Fibroblast of mammary gland (primary cell): ENCODE results near the gene PDE4A.

Experiments used
- DNase-seq: peaks from one replicate; pipeline ENCODE4 v3.0.0-alpha.2; 2010; ENCODE audit warnings: low read depth
- H3K4me3 ChIP-seq: 2 replicates; pipeline ENCODE4 v1.5.1; 2011; ENCODE audit warnings: low read depth, mild to moderate bottlenecking, low read length, moderate library complexity; ENCODE audit not compliant: control insufficient read depth
- TF ChIP-seq, protein P1 (sequence below): conservative IDR thresholded peaks from 2 replicates; pipeline ENCODE4 v1.5.1; 2011; ENCODE audit warnings: low read depth, low read length, inconsistent platforms; ENCODE audit not compliant: control insufficient read depth, insufficient read depth

PDE4A gene

DNA sequence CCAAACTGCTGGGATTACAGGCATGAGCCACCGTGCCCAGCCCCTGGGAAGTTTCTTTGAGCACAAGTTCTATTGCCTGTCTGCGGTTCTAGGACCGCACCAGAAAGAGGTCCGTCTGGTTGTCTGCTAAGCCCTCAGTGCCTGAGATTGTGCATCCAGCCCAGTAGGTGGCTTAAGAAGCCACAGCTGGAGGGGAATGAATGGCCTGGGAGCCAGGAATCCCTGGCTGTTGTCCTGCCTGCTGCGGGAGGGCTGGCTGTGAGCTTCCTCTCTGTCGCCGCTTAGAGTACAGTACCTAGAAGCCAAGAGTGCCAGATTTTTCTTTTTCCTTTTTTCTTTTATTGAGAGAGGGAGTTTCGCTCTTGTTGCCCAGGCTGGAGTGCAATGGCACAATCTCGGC, 35.8 kb upstream of the PDE4A start:
- TF ChIP-seq, protein P1, sequence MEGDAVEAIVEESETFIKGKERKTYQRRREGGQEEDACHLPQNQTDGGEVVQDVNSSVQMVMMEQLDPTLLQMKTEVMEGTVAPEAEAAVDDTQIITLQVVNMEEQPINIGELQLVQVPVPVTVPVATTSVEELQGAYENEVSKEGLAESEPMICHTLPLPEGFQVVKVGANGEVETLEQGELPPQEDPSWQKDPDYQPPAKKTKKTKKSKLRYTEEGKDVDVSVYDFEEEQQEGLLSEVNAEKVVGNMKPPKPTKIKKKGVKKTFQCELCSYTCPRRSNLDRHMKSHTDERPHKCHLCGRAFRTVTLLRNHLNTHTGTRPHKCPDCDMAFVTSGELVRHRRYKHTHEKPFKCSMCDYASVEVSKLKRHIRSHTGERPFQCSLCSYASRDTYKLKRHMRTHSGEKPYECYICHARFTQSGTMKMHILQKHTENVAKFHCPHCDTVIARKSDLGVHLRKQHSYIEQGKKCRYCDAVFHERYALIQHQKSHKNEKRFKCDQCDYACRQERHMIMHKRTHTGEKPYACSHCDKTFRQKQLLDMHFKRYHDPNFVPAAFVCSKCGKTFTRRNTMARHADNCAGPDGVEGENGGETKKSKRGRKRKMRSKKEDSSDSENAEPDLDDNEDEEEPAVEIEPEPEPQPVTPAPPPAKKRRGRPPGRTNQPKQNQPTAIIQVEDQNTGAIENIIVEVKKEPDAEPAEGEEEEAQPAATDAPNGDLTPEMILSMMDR: no peak
- H3K4me3 ChIP-seq: no peak overlapping the region
- DNase-seq: no peak

DNA sequence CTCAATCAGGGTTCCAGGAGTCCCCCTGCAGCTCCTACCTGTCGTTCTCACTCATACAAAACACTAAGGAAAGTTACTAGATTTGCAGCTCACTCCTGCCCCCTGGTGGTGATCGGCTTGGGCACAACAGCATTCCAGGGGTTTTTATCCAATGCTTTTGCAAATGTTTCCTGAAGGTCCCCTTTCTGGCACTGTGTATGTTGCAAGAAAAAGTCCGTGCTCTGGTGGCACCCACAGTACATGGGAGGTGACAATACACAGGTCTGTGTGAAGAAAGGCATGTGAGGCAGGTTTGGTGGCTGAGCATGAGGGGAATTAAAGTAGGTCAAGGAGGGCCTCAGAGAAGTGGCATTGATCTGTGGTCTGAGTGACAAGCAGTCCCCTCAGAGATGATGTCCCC, 31.4 kb upstream of the PDE4A start:
- peak; percentile 81 for DNase-seq
- TF ChIP-seq, protein P1: peak; percentile 96
- no peak overlapping the region for H3K4me3 ChIP-seq

GRCh38 chr19:10389863-10390262, 30.5 kb upstream of the PDE4A start:
- H3K4me3 ChIP-seq: no peak overlapping the region
- TF ChIP-seq, protein P1: peak; percentile 19
- DNase-seq: no peak

- TF ChIP-seq, protein P1: peak; percentile 91
- no peak overlapping the region for H3K4me3 ChIP-seq
- DNase-seq: peak; percentile 80
Measured at GRCh38 chr19:10390652-10391286, 29.6 kb upstream of the PDE4A start.

- no peak for DNase-seq
- H3K4me3 ChIP-seq: no peak overlapping the region
- TF ChIP-seq, protein P1: no peak
Measured at GRCh38 chr19:10392120-10392519, 28.2 kb upstream of the PDE4A start.

DNA sequence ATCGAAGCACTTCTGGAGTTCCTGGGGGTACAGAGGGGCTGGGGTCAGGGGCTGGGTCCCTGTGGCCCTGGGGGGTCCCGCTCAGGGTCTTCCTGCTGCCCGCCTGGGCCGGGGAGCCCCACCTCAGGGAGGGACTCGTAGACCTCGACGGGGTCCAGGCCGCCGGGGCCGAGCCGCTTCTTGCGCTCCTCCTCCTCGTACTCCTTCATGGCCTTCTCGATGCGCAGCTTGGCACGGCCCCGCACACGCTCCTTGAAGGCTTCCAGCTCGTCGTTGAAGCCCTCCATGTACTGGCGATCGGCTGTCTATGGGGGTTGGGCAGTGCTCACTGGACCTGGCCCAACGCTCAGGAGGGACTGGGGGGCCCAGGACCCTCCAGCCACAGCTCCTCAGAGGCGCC, 27.2 kb upstream of the PDE4A start:
- TF ChIP-seq, protein P1: no peak
- no peak overlapping the region for H3K4me3 ChIP-seq
- no peak for DNase-seq

DNA sequence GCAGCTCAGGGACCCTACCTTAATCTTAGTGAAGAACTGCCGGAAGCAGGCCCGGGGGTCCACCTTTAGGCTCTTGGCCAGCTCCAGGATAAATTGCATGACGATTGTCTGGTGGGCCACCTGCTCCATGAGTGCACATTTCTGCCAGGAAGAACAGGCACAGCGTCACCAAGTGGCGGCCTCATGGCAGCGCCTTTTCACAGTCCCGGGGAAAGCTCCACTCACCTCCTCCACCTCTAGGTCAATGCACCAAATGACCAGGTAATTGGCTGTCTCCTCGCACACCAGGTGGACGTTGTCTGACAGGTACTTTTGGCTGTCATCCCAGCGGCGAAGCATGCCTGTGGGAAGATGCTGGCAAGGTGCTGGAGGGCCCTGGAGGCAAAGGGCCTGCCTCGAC, 25.3 kb upstream of the PDE4A start:
- TF ChIP-seq, protein P1: no peak
- DNase-seq: no peak

More for the DNA sequence above, 25.3 kb upstream of the PDE4A start:
- no peak overlapping the region for H3K4me3 ChIP-seq
